Measurements from ENCODE around the gene WNT5A. TPM values are rescaled to one million over a fixed set of nuclear protein-coding genes. Genes with fewer than 3 reads are reported as not detected.

The WNT5A gene
- total RNA-seq, result not detected

- Mint-ChIP-seq H3K27ac (no peak within 1 kb of the TSS), H3K36me3 (no peaks in the 10 kb centered on the region), H3K4me1 (peaks cover 20% of the 10 kb centered on the region), H3K9me3 (no peaks in the 10 kb centered on the region), H3K4me3 (peak within 1 kb of the TSS; percentile 67), H3K27me3 (peaks cover 87% of the 10 kb centered on the region)
- no peak for DNase-seq
Observed at GRCh38 chr3:55486857-55487380, at the start of gene WNT5A. Gene WNT5A, minus strand, starts transcription at chr3:55487306. Its CDS starts 321 bp downstream, at chr3:55486985.

GRCh38 chr3:55534876-55535275, 47.8 kb upstream of the WNT5A start:
- Mint-ChIP-seq H3K4me3 (no peak overlapping the region), H3K4me1 (no peaks in the 10 kb centered on the region), H3K36me3 (no peaks in the 10 kb centered on the region), H3K9me3 (no peaks in the 10 kb centered on the region), H3K27me3 (no peaks in the 10 kb centered on the region), H3K27ac (no peak overlapping the region)
- no peak for DNase-seq

GRCh38 chr3:55532806-55533205, 45.7 kb upstream of the WNT5A start:
- no peak for DNase-seq
- Mint-ChIP-seq H3K36me3 (no peaks in the 10 kb centered on the region), H3K27ac (no peak overlapping the region), H3K4me3 (no peak overlapping the region), H3K27me3 (no peaks in the 10 kb centered on the region), H3K4me1 (no peaks in the 10 kb centered on the region), H3K9me3 (no peaks in the 10 kb centered on the region)

GRCh38 chr3:55531321-55531720, 44.2 kb upstream of the WNT5A start:
- no peak overlapping the region for H3K4me3 Mint-ChIP-seq
- no peaks in the 10 kb centered on the region for H3K4me1 Mint-ChIP-seq
- no peaks in the 10 kb centered on the region for H3K36me3 Mint-ChIP-seq
- no peak overlapping the region for H3K27ac Mint-ChIP-seq
- DNase-seq, result no peak
- H3K9me3 Mint-ChIP-seq, result no peaks in the 10 kb centered on the region
- H3K27me3 Mint-ChIP-seq, result no peaks in the 10 kb centered on the region

- DNase-seq, result no peak
- Mint-ChIP-seq H3K27ac (no peak overlapping the region), H3K9me3 (no peaks in the 10 kb centered on the region), H3K4me3 (no peak overlapping the region), H3K4me1 (no peaks in the 10 kb centered on the region), H3K27me3 (no peaks in the 10 kb centered on the region), H3K36me3 (no peaks in the 10 kb centered on the region)
Observed at GRCh38 chr3:55527361-55527760, 40.3 kb upstream of the WNT5A start.

GRCh38 chr3:55526332-55527030, 39.4 kb upstream of the WNT5A start:
- Mint-ChIP-seq H3K4me3 (no peak overlapping the region), H3K36me3 (no peaks in the 10 kb centered on the region), H3K27ac (no peak overlapping the region), H3K27me3 (no peaks in the 10 kb centered on the region), H3K9me3 (no peaks in the 10 kb centered on the region), H3K4me1 (no peaks in the 10 kb centered on the region)
- no peak for DNase-seq

- Mint-ChIP-seq H3K27me3 (no peaks in the 10 kb centered on the region), H3K9me3 (no peaks in the 10 kb centered on the region), H3K4me1 (no peaks in the 10 kb centered on the region), H3K36me3 (no peaks in the 10 kb centered on the region), H3K27ac (no peak overlapping the region), H3K4me3 (no peak overlapping the region)
- no peak for DNase-seq
Observed at GRCh38 chr3:55525436-55525835, 38.3 kb upstream of the WNT5A start.

- H3K36me3 Mint-ChIP-seq, result no peaks in the 10 kb centered on the region
- H3K4me1 Mint-ChIP-seq, result no peaks in the 10 kb centered on the region
- no peaks in the 10 kb centered on the region for H3K9me3 Mint-ChIP-seq
- H3K4me3 Mint-ChIP-seq, result no peak overlapping the region
- no peaks in the 10 kb centered on the region for H3K27me3 Mint-ChIP-seq
- no peak overlapping the region for H3K27ac Mint-ChIP-seq
- no peak for DNase-seq
Observed at GRCh38 chr3:55524565-55525244, 37.6 kb upstream of the WNT5A start.

GRCh38 chr3:55523471-55523870, 36.4 kb upstream of the WNT5A start:
- H3K27ac Mint-ChIP-seq, result no peak overlapping the region
- no peak for DNase-seq
- H3K9me3 Mint-ChIP-seq, result no peaks in the 10 kb centered on the region
- H3K4me3 Mint-ChIP-seq, result no peak overlapping the region
- H3K36me3 Mint-ChIP-seq, result no peaks in the 10 kb centered on the region
- H3K4me1 Mint-ChIP-seq, result no peaks in the 10 kb centered on the region
- H3K27me3 Mint-ChIP-seq, result no peaks in the 10 kb centered on the region

GRCh38 chr3:55521738-55522421, 34.8 kb upstream of the WNT5A start:
- H3K27ac Mint-ChIP-seq, result no peak overlapping the region
- DNase-seq, result no peak
- no peaks in the 10 kb centered on the region for H3K4me1 Mint-ChIP-seq
- no peaks in the 10 kb centered on the region for H3K9me3 Mint-ChIP-seq
- H3K4me3 Mint-ChIP-seq, result no peak overlapping the region
- H3K27me3 Mint-ChIP-seq, result no peaks in the 10 kb centered on the region
- no peaks in the 10 kb centered on the region for H3K36me3 Mint-ChIP-seq

GRCh38 chr3:55521064-55521737, 34.1 kb upstream of the WNT5A start:
- H3K4me1 Mint-ChIP-seq, result no peaks in the 10 kb centered on the region

GRCh38 chr3:55519019-55519418, 31.9 kb upstream of the WNT5A start:
- H3K4me3 Mint-ChIP-seq, result no peak overlapping the region
- no peaks in the 10 kb centered on the region for H3K4me1 Mint-ChIP-seq
- H3K36me3 Mint-ChIP-seq, result no peaks in the 10 kb centered on the region
- H3K27me3 Mint-ChIP-seq, result no peaks in the 10 kb centered on the region
- no peaks in the 10 kb centered on the region for H3K9me3 Mint-ChIP-seq
- DNase-seq, result no peak
- no peak overlapping the region for H3K27ac Mint-ChIP-seq

More at GRCh38 chr3:55521064-55521737, 34.1 kb upstream of the WNT5A start:
- no peak overlapping the region for H3K4me3 Mint-ChIP-seq
- no peak for DNase-seq
- no peaks in the 10 kb centered on the region for H3K9me3 Mint-ChIP-seq
- H3K27ac Mint-ChIP-seq, result no peak overlapping the region
- no peaks in the 10 kb centered on the region for H3K36me3 Mint-ChIP-seq
- no peaks in the 10 kb centered on the region for H3K27me3 Mint-ChIP-seq

GRCh38 chr3:55518451-55518850, 31.3 kb upstream of the WNT5A start:
- Mint-ChIP-seq H3K27me3 (no peaks in the 10 kb centered on the region), H3K4me3 (no peak overlapping the region), H3K36me3 (no peaks in the 10 kb centered on the region), H3K27ac (no peak overlapping the region), H3K9me3 (no peaks in the 10 kb centered on the region), H3K4me1 (no peaks in the 10 kb centered on the region)
- no peak for DNase-seq

- Mint-ChIP-seq H3K9me3 (no peaks in the 10 kb centered on the region), H3K27me3 (no peaks in the 10 kb centered on the region), H3K4me3 (no peak overlapping the region), H3K4me1 (no peaks in the 10 kb centered on the region), H3K36me3 (no peaks in the 10 kb centered on the region), H3K27ac (no peak overlapping the region)
- DNase-seq, result no peak
Observed at GRCh38 chr3:55516392-55517030, 29.4 kb upstream of the WNT5A start.

All from activated naive CD8-positive, alpha-beta T cell treated with anti-CD3 and anti-CD28 coated beads for 36 hours (primary cell).